Inferior parietal cortex (tissue), 1 donor: ENCODE results near the gene KLC4.
"Not testable (repeated sequence)": the region's sequence is repeated elsewhere in the genome, so short reads cannot be mapped to it uniquely, and the experiment has no call there.

Experiments used
- DNase-seq: peaks from one replicate; pipeline ENCODE4 v3.0.0-alpha.2; 2016; ENCODE audit errors: extremely low spot score

Gene KLC4

DNA sequence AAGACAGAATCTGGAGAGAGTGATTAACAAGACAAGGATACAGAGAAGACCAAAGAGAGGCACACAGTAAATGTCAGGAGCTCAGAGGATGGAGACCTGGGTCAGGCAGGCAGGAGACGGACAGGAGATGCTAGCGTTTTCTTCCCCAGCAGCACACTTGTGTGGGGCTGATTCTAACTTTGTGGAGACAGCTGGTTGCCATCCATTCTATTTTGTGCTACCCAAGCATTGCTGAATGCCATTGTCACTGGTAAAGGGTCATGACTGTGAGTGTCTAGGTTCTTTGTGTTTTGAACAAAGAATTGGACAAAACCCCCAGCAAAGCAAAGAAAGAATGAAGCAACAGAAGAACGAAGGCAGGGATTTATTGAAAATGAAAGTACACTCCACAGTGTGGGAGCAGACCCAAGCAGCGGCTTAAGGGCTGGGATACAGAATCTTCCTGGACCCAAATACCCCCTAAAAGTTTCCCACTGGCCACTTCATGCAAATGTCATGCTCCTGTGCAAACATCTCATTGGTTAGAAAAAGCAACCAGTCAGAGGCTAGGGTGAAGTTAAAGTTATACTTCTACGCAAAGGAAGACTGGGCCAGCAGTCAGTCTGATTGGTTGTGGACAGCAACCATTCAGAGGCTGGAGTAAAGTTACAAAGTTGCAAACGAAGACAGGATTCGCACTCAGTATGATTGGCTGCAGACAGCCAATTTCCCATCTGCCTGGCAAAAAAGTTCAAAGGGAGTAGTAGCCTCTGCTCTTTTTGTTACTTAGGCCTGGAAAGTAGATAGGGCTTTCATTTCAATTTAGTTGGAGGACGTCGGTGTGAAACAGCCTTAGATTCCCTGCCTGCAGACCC lies 34.2 kb downstream of the KLC4 start:
- no peak for DNase-seq

DNA sequence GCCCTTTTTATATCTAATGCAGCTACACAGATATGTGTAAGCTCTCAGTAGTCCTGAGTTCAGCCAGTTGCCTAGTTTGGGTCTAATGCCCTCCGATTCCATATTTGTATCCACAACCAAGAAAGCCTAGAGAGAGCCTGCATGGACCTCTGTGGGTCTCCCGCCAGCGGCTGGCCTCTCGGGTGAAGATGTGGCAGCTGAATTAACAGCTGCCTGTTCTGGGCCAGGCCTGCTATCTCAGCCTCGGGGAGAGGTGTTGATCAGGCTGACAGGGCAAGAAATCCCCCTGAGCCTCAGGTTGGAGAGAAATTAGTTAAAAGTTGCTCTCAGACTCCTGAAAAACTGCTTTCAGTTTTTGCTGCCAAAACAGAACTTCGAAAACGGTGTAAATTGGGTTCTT lies 36.5 kb downstream of the KLC4 start:
- DNase-seq, result no peak

GRCh38 chr6:43096451-43097097 lies 37.1 kb downstream of the KLC4 start:
- no peak for DNase-seq

DNA sequence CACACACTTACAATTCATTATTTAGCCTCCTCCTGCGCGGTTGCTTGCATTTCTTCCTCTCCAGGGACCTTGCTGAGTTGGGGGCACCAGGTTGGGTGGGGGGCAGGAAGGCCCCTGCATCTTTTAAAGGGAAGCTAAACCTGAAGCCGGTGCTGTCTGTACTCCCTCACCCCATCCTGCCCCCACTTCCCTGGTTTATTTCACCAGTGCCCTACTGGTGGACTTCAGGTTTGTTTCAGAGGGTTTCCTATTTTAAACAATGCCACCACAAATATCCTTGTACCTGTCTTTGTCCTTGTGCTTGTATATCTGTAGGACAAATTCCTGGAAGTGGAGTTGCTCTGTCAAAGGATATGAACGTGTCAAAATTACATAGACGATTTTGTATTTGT lies 37.7 kb downstream of the KLC4 start:
- no peak for DNase-seq

- DNase-seq, result no peak
These were observed 38.1 kb downstream of the KLC4 start for GRCh38 chr6:43097502-43097901.

DNA sequence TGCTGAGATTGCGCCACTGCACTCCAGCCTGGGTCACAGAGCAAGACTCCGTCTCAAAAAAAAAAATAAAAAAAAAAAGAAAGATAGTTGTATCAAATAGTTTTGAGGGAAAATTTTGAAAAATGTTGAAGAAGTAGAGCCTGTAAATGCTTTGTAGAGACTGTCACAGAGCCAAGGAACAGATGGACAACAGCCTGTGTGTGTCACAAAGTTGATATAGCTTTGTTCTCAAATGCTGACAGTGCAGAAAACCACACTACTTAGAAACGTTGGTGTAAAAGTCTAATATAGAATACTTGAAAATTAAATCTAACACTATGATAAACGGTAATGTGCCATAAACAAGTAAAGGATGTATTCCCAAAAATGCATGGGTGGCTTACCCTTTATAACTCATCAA lies 42.1 kb downstream of the KLC4 start:
- no peak for DNase-seq

DNA sequence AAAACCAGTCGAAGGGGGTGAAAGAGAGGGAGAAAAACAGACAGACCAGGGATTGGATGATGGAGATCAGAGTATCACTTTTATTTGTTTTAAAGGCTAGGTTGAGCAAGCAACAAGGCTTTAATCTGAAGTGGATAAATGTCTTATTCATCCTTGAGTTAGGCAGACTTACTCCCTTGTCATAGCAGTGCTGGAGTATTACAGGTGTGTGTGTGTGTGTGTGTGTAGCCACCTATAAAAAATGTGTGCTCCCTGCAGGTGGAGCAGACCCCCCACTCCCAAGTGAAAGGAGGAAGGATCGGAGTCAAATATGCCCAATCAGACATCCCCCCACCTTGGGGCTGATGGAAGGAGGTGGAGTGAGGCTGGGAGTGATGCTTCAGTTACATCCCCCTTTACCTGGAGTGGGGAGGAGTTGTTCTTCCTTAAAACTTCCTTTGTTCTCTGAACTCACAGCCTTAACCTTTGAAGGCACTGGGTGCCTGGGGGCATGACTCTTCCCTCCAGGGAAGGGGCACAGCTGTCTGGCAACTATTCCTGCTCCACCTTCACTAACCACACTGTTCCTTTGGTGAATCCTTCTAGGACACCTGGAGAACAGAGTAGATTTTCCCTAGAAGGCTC lies 43.9 kb downstream of the KLC4 start:
- no peak for DNase-seq

DNA sequence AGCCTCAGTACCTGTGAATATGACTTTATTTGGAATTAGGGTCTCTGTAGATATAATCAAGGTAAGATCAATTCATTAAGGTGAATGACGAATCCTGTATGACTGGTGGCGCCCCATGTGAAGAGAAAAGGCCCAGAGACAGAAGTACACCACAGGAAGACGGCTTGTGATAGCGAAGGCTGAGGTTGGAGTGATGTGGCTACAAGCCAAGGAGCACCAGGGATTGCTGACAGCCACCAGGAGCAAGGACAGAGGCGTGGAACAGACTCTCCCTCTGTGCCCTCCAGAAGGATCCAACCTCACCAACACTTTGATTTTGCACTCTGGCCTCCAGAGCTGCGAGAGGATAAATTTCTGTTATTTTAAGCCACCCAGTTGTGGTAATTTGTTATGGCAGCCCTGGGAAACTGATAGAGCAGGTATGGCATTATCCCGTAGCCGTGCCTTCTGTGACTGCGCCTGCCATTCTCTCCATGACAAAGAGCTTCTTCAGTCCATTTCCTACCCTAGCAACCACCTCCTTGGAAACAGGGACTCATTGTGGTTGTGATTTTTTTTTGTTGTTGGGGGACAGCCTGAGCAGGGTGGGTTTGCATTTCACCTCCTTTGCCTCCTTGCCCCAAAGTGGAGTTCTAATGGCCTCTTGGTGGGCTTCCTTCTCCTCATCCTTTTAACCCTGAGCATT lies 46.2 kb downstream of the KLC4 start:
- no peak for DNase-seq

DNA sequence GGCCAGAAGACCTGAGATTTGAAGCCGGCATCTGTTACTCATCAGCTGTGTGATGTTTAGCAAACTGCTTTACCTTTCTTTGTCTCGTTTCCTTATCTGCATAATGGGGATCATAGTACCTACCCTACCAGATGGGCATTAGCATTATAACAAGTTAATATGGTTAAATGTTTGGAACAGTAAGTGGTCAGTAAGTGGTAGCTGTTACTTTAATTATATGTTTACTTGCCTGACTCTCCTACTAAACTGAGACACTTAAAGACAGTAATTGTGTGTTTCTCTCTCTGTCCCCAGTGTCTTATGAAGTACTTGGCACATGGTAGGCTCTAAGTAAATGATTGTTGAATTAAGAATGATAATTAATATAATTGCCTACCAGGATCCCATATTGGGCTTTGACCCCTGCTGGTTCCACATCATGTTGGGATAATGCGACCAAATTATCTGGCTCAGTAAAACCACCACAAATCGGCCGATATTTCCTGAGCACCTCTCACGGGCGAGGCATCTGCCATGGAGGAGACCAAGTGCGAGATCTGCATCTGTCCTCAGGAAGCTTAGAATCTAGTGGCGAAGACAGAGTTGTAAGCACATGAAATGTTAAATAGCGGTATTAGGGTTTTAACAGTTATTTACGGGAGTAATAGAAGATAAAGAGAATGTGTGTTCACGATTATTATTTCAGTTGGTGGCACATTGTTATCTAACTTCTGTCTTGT lies 48.1 kb downstream of the KLC4 start:
- DNase-seq, result no peak

DNA sequence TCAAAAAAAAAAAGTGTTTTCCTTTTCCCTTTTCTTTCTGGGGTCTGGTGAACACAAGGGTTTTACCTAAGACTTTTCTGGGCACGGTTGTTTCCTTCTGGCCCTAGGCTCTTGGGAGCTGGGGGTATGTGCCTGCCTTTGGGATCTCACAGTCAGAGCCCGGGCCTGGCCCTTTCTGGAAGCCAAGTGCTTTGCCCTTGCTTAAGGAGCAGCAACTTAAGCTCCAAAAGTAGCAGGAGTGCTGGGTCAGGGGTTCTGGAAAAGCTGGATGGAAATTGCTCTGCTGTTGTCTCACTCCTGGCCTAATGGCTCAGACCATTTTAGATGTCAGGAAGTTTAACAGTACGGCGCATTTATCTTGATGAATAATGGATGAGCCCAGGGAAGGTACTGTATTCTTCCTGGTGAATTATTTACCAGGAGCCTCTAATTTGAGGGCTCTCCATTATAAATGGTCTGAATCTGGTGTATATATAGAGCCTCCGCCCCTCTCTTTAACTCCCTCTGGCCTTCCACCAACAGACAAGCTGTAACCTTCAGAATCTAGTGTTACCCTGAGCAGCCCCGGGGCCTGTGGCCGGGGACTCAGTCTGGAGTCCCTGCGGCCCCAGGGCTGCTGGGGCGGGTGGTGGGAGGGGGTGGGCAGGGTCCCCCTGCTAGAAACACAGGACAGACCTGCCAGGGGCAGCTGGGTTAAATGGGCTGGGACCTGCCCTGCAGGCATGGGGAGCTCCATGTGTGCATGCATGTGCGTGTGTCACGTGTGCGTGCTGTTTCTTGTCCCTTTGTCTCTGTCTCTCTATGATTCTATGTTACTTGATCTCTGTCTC lies 54.2 kb downstream of the KLC4 start:
- DNase-seq, result no peak

DNA sequence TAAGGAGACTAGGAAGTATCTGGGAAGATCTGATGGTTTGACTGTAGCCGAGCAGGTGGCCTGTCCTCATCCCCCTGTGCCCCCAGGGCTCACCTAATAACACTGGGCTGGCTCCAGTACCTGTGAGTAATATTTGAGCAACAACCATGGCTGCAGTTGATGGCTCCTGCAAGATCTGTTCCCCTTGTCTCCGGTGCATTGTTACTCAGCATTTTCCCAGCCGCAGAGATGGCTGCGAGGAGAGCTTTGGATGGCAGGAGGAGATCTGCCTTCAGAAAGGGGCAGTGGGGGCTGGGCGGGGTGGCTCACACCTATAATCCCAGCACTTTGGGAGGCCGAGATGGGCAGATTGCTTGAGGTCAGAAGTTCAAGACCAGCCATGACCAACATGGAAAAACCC lies 55.9 kb downstream of the KLC4 start:
- no peak for DNase-seq

DNA sequence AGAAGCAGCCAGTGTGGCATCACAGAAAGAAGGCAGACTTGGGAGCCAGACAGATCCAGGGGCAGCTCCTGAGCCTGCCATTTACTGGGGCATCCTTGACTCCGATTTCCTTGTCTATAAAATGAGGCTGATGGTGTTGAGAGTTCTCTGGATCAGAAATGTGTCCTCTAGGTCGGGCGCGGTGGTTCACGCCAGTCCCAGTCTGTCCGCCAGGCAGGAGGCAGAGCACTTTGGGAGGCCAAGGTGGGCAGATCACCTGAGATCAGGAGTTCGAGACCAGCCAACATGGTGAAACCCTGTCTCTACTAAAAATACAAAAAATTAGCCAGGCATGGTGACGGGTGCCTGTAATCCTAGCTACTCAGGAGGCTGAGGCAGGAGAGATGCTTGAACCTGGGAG lies 58.0 kb downstream of the KLC4 start:
- DNase-seq, result not testable (repeated sequence)

DNA sequence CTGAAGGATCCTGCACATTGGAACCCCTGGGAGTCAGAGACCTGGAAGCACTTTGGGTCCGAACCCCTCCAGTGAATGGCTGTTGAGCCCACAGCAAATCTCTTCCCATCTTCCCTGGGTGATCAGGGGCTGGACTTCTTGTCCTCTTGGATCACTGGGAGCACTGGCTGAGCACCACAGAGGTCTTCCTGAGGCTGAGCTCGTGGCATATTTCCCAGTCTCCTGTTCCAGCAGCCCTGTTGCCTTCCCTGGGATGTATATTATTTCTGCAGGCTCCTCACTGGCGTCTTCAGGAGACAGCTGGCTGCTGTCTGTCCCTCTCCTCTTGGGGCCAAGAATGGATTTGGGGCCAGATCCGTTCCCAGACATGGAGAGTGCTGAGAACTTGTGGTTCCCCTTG lies 60.1 kb downstream of the KLC4 start:
- DNase-seq, result no peak

DNA sequence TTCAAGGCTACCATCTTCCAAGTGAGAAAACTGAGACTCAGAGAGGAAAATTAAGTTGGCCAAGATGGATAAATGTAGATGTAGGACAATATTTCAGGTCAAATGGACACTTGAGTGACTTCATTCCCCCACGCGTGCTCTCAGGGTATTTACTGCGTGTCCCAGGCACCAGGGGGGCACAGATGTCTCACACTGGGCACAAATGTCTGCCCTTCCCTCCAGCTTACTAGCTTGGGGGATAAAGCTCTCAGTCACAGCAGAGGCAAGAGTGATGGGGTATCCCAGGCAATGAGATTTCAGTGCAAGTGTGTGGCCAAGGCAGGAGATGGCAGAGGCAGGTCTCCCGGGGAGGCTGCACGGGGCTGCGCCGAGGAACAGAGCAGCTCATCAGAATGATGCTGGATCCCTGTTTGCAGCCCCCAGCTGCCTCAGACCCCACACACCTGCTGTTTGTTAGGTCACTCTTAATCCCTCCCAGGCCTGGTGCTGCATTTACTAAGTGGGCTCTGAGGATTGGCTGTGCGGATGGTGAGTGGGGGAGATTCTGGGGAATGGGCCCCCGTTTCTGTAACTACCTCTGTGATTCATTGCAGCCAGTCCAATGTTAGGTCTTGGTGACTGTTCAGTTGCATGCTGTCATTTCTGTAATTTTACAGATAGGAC lies 60.8 kb downstream of the KLC4 start:
- DNase-seq, result no peak

- DNase-seq, result no peak
These were observed 61.8 kb downstream of the KLC4 start for GRCh38 chr6:43120944-43121913.

GRCh38 chr6:43122146-43122545 lies 62.7 kb downstream of the KLC4 start:
- DNase-seq, result no peak

GRCh38 chr6:43123461-43124314 lies 64.3 kb downstream of the KLC4 start:
- no peak for DNase-seq

DNA sequence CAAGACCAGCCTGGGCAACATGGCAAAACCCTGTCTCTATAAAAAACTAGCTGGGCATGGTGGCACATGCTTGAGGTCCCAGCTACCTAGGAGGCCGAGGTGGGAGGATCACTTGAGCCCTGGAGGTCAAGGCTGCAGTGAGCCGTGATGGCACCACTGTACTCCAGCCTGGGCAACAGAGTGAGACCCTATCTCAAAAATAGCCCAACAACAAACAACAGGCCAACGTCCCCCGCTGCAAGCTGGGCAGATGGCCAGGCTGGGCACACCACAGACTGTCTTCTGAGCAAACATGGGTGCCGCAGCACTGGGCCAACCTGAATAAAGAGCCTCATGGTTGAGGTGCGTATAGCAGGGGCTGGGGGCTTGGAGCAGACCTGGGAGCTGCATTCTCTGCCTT lies 65.0 kb downstream of the KLC4 start:
- no peak for DNase-seq
